Measurements from ENCODE around the gene CLDN9.

DNA sequence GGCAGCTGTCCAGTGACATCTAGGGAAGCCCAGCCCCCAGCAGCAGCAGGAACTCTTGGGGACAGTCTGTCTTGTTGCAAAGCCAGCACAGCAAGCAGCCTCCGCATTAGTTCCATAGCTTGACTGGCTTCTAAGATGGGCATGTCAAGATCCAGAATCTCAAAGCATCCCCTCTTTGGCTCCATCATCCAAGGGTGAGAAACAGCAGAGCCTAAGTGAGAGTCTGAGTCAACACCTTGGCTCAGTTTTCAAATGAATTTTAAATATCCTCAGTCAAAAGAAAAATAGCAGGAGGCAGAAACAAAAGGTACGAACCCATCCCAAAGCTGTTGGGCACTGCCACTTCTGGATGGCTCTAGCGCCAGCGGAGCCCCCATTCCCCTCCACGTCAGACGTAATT lies 2.2 kb downstream of the CLDN9 start:
- TF ChIP-seq YY1 (IDR thresholded peaks at IDR 0.05; ENCODE audit: insufficient read depth, insufficient read length) (no peak), SUZ12 (IDR thresholded peaks at IDR 0.05; ENCODE audit: extremely low read depth, insufficient read depth, insufficient read length) (no peak)
